Common myeloid progenitor, CD34-positive (primary cell): ENCODE results near the gene AQP12A.
"Not testable (repeated sequence)": the region's sequence is repeated elsewhere in the genome, so short reads cannot be mapped to it uniquely, and the experiment has no call there.

Source experiments
- CTCF ChIA-PET: fragments of 350-600 bp; sonication (Branson Sonifier 250); formaldehyde crosslinking; loops from one replicate; lab custom pipeline; 2021; ENCODE audit warnings: antibody characterized with exemption; lab: Charles Lee
- POLR2A ChIA-PET: fragments of 350-600 bp; sonication (Branson Sonifier 250); formaldehyde crosslinking; loops from one replicate; lab custom pipeline; 2021; ENCODE audit warnings: antibody characterized with exemption; lab: Charles Lee
- DNase-seq, 3 donors: peaks; one replicate each; pipeline versions ENCODE4 v3.0.0 to v3.0.0-alpha.2; 2013
- H3K27ac ChIP-seq, 2 experiments: 1 replicate in 1 of 2; 2 replicates in 1 of 2; pipeline ENCODE4 v1.7.0; 2013; ENCODE audit warnings: inconsistent platforms in 2 of 2, low read length in 2 of 2, mild to moderate bottlenecking in 2 of 2, low read depth in 1 of 2, moderate library complexity in 1 of 2; ENCODE audit not compliant: severe bottlenecking in 2 of 2, insufficient read depth in 1 of 2, poor library complexity in 1 of 2
- H3K27me3 ChIP-seq, 5 experiments: replicated peaks in 2 of 5; 1 replicate in 3 of 5; 2 replicates in 2 of 5; pipeline versions ENCODE4 v1.6.1 to v1.7.0; 2013; ENCODE audit warnings: low read length in 4 of 5, mild to moderate bottlenecking in 2 of 5, moderate library complexity in 2 of 5, inconsistent platforms in 1 of 5; ENCODE audit not compliant: insufficient read depth in 5 of 5, control insufficient read depth in 4 of 5
- H3K36me3 ChIP-seq, 4 experiments: 1 replicate in 2 of 4; 2 replicates in 2 of 4; pipeline versions ENCODE4 v1.6.1 to v1.7.0; 2013; ENCODE audit warnings: low read length in 3 of 4, control low read depth in 1 of 4, mild to moderate bottlenecking in 1 of 4; ENCODE audit not compliant: control insufficient read depth in 4 of 4, insufficient read depth in 4 of 4
- H3K4me1 ChIP-seq, 4 experiments: 1 replicate in 3 of 4; 2 replicates in 1 of 4; pipeline versions ENCODE4 v1.6.1 to v1.7.1; 2013; ENCODE audit warnings: low read length in 3 of 4, mild to moderate bottlenecking in 3 of 4, control low read depth in 1 of 4, inconsistent platforms in 1 of 4, moderate library complexity in 1 of 4; ENCODE audit not compliant: control insufficient read depth in 4 of 4, insufficient read depth in 4 of 4; ENCODE audit errors: control extremely low read depth in 1 of 4
- H3K4me3 ChIP-seq, 7 experiments: 1 replicate in 4 of 7; 2 replicates in 3 of 7; pipeline versions ENCODE4 v1.5.1 to v1.7.0; 2013; ENCODE audit warnings: mild to moderate bottlenecking in 7 of 7, low read length in 6 of 7, moderate library complexity in 6 of 7, inconsistent platforms in 2 of 7, low read depth in 2 of 7, control low read depth in 1 of 7; ENCODE audit not compliant: insufficient read depth in 4 of 7, control insufficient read depth in 1 of 7; ENCODE audit errors: extremely low read depth in 1 of 7
- H3K9me3 ChIP-seq, 5 experiments: 1 replicate in 4 of 5; 2 replicates in 1 of 5; pipeline versions ENCODE4 v1.6.1 to v1.7.1; 2013; ENCODE audit warnings: low read length in 4 of 5, mild to moderate bottlenecking in 2 of 5, inconsistent platforms in 1 of 5, low read depth in 1 of 5, moderate library complexity in 1 of 5; ENCODE audit not compliant: control insufficient read depth in 4 of 5, insufficient read depth in 2 of 5; ENCODE audit errors: control extremely low read depth in 1 of 5
- WGBS: methylation state at CpG from one replicate; pipeline ENCODE4 v1.1.5; 2013; ENCODE audit not compliant: insufficient coverage; 5-methylcytosine and 5-hydroxymethylcytosine counted together

AQP12A gene

DNA sequence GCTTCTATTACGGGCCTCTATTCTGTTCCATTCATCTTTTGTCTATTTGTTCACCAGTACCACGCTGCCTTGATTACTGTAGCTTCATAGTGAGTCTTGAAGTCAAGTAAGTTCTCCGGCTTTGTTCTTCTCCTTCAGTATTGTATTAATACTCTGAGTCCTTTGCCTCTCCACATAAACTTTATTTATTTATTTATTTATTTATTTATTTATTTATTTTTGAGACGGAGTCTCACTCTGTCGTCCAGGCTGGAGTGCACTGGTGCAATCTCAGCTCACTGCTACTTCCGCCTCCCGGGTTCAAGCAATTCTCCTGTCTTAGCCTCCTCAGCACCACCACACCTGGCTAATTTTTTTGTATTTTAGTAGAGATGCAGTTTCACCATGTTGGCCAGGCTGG is 31.8 kb upstream of the AQP12A start:
- H3K27ac ChIP-seq, H3K36me3 ChIP-seq, DNase-seq, POLR2A ChIA-PET, H3K4me3 ChIP-seq, CTCF ChIA-PET: not testable (repeated sequence)
- Histone ChIP-seq H3K4me1 (peaks cover 0 to 15% (median 8%) of the 10 kb centered on the region in 4 experiments), H3K9me3 (peaks cover 0 to 15% (median 4%) of the 10 kb centered on the region in 5 experiments), H3K27me3 (peaks cover 7 to 35% (median 10%) of the 10 kb centered on the region in 5 experiments)
- no CpG with 5 or more reads among the region's 7 CpGs for WGBS

DNA sequence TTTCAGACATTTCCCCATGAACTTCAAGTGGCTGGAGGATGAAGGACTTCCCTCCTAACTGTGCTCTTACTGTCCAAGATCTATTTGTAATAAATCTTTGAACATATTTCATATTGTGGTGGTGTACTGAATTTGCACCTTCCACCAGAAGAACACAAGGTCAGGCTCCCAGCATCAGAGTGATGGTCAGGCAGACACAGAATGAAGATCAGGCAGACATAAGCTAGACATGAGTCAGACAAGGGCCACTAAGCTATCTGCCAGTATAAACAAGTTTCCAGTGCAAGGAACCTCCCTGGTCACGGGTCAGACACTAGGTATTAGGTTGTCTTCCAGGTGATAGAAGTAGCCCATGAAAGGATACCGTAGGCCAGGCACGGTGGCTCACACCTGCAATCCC is 29.0 kb upstream of the AQP12A start:
- POLR2A ChIA-PET, result no interaction called here

GRCh38 chr2:240663546-240664190 is 28.0 kb upstream of the AQP12A start:
- Histone ChIP-seq H3K4me1 (no peaks in the 10 kb centered on the region), H3K27ac (no peak overlapping the region), H3K27me3 (peaks cover 3 to 17% (median 14%) of the 10 kb centered on the region in 5 experiments), H3K4me3 (no peak overlapping the region), H3K9me3 (peaks cover 0 to 15% (median 5%) of the 10 kb centered on the region in 5 experiments), H3K36me3 (no peaks in the 10 kb centered on the region)
- POLR2A ChIA-PET, result no interaction called here
- 80% methylated on average over 3 of the region's 6 CpGs for WGBS
- CTCF ChIA-PET, result no interaction called here
- no peak for DNase-seq

More for the DNA sequence above, 29.0 kb upstream of the AQP12A start:
- CTCF ChIA-PET, result no interaction called here
- no peaks in the 10 kb centered on the region for H3K36me3 ChIP-seq
- H3K4me3 ChIP-seq, result no peak overlapping the region
- peaks cover 0 to 15% (median 5%) of the 10 kb centered on the region in 5 experiments for H3K9me3 ChIP-seq
- no peaks in the 10 kb centered on the region for H3K4me1 ChIP-seq
- DNase-seq, result no peak
- WGBS, result 90% methylated on average over 3 of the region's 3 CpGs
- no peak overlapping the region for H3K27ac ChIP-seq
- peaks cover 3 to 21% (median 13%) of the 10 kb centered on the region in 5 experiments for H3K27me3 ChIP-seq

DNA sequence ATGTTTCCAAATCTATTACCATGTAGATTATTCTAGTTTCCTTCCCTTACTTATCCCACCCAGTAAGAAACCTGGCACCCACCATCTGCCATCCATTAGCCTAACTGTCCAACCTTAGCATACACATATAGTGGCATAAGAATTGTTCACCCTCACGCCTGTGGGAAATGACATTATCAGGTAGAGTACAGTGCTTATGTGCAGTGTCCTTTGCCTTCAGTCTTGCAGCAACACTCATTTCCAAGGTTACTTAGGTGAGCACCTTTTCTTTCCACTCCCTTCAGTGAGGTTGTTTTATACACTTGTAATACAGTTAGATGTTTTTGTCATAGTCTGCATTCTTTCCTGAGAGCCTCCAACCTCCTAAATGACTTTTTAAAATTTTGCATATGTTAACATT is 27.0 kb upstream of the AQP12A start:
- ChIA-PET CTCF (no interaction called here), POLR2A (no interaction called here)
- Histone ChIP-seq H3K27me3 (peaks cover 3 to 13% (median 9%) of the 10 kb centered on the region in 5 experiments), H3K36me3 (no peaks in the 10 kb centered on the region), H3K4me3 (no peak overlapping the region), H3K4me1 (no peaks in the 10 kb centered on the region), H3K27ac (no peak overlapping the region), H3K9me3 (peaks cover 0 to 15% (median 5%) of the 10 kb centered on the region in 5 experiments)
- WGBS, result no CpG with 5 or more reads among the region's 1 CpG
- DNase-seq, result no peak

DNA sequence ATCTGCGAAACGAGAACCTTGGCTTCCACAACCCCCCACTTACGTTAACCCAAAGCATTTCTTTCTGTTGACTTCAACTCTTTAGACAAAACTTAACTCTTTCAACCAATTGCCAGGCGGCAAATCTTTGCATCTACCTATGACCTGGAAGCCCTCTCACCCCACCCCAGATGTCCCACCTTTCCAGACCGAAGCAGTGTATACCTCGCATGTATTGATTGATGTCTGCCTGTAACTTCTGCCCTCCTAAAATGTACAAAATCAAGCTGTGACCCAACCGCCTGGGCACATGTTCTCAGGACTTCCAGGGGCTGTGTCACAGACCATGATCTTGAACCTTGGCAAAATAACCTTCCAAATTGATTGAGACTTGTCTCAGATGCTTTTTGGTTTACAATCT is 21.3 kb upstream of the AQP12A start:
- Histone ChIP-seq H3K27ac (no peak overlapping the region), H3K4me3 (no peak overlapping the region), H3K36me3 (no peaks in the 10 kb centered on the region), H3K27me3 (peaks cover 7 to 50% (median 10%) of the 10 kb centered on the region in 5 experiments), H3K9me3 (peaks cover 0 to 3% (median 0%) of the 10 kb centered on the region in 5 experiments), H3K4me1 (peaks cover 0 to 6% (median 3%) of the 10 kb centered on the region in 4 experiments)
- no peak for DNase-seq
- 83% methylated on average over 7 of the region's 7 CpGs for WGBS
- ChIA-PET POLR2A (interaction anchor here (0.5 kb wide), 1 partner anchor 38 kb away, joined by 6 read pairs; no protein-coding TSS in a partner anchor), CTCF (no interaction called here)

- 95% methylated on average over 4 of the region's 4 CpGs for WGBS
- ChIA-PET CTCF (no interaction called here), POLR2A (interaction anchor here (0.6 kb wide), 1 partner anchor 184 kb away, joined by 3 read pairs; no protein-coding TSS in a partner anchor)
- Histone ChIP-seq H3K4me1 (peaks cover 0 to 6% (median 3%) of the 10 kb centered on the region in 4 experiments), H3K9me3 (no peaks in the 10 kb centered on the region), H3K4me3 (no peak overlapping the region), H3K27ac (no peak overlapping the region), H3K27me3 (peaks cover 7 to 50% (median 10%) of the 10 kb centered on the region in 5 experiments), H3K36me3 (no peaks in the 10 kb centered on the region)
- no peak for DNase-seq
Observed at GRCh38 chr2:240670950-240671349, 20.7 kb upstream of the AQP12A start.

- 45% methylated on average over 46 of the region's 46 CpGs for WGBS
- no peak overlapping the region for H3K4me3 ChIP-seq
- CTCF ChIA-PET, result no interaction called here
Observed at GRCh38 chr2:240672076-240672700, 19.5 kb upstream of the AQP12A start.

More at GRCh38 chr2:240672076-240672700, 19.5 kb upstream of the AQP12A start:
- H3K4me1 ChIP-seq, result peaks cover 0 to 6% (median 3%) of the 10 kb centered on the region in 4 experiments
- H3K36me3 ChIP-seq, result no peaks in the 10 kb centered on the region
- peaks cover 4 to 48% (median 10%) of the 10 kb centered on the region in 5 experiments for H3K27me3 ChIP-seq
- DNase-seq, result no peak
- POLR2A ChIA-PET, result no interaction called here
- no peaks in the 10 kb centered on the region for H3K9me3 ChIP-seq
- H3K27ac ChIP-seq, result no peak overlapping the region
